ENCODE data around the gene ATXN1.

Gene ATXN1

DNA sequence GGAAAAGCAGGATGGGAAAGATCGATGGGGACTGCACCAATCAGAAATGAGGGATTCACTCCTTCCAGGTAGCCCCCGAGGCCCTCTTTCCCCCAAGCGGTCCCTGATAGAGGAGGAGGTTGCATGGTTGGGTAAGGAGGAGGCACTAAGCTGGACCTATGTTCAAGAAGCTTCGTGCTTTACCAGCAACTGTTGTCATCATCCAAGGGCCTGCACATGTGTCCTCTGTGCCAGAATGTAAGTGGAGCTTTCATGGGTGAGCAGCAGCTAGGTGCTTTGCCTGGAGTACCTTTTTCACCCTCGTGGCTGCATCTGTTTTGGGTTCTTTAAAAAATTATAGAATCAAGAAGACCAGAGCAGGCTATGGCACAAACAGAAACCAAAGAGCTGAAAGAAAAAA is 468.8 kb downstream of the ATXN1 start:
- TF ChIP-seq, protein P1, sequence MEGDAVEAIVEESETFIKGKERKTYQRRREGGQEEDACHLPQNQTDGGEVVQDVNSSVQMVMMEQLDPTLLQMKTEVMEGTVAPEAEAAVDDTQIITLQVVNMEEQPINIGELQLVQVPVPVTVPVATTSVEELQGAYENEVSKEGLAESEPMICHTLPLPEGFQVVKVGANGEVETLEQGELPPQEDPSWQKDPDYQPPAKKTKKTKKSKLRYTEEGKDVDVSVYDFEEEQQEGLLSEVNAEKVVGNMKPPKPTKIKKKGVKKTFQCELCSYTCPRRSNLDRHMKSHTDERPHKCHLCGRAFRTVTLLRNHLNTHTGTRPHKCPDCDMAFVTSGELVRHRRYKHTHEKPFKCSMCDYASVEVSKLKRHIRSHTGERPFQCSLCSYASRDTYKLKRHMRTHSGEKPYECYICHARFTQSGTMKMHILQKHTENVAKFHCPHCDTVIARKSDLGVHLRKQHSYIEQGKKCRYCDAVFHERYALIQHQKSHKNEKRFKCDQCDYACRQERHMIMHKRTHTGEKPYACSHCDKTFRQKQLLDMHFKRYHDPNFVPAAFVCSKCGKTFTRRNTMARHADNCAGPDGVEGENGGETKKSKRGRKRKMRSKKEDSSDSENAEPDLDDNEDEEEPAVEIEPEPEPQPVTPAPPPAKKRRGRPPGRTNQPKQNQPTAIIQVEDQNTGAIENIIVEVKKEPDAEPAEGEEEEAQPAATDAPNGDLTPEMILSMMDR (conservative IDR thresholded peaks at IDR 0.05; ENCODE audit: low read depth, low read length), result no peak
- no peak for DNase-seq (ENCODE audit: low read depth)

DNA sequence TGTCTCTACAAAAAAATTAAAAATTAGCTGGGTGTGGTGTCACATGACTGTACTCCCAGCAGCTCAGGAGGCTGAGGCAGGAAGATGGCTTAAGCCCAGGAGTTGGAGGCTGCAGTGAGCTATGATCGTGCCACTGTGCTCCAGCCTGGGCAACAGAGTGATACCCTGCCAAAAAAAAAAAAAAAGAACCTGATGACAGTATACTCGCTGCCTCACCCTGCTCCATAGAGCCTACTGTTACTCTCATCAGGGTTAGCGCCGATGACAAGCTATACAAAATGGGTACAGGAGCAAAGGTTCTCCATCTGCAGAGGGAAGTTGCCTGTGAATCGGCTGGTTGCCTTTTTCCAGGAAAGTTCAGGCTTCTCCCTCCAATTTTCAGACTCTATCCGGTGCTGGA is 469.5 kb downstream of the ATXN1 start:
- TF ChIP-seq, protein P1 (conservative IDR thresholded peaks at IDR 0.05; ENCODE audit: low read depth, low read length), result no peak
- no peak for DNase-seq (ENCODE audit: low read depth)
- H3K4me3 ChIP-seq (ENCODE audit: low read length), result no peak overlapping the region

More for the DNA sequence above, 468.8 kb downstream of the ATXN1 start:
- no peak overlapping the region for H3K4me3 ChIP-seq (ENCODE audit: low read length)

DNA sequence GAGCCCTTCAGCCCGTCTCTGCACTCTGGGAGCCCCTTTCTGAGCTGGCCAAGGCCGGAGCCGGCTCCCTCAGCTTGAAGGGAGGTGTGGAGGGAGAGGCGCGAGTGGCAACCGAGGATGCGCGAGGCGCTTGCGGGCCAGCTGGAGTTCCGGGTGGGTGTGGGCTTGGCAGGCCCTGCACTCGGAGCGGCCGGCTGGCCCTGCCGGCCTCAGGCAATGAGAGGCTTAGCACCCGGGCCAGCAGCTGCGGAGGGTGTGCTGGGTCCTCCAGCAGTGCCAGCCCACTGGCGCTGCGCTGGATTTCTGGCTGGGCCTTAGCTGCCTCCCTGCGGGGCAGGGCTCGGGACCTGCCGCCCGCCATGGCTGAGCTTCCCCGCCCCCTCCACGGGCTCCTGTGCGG is 473.1 kb downstream of the ATXN1 start:
- no peak overlapping the region for H3K4me3 ChIP-seq (ENCODE audit: low read length)
- TF ChIP-seq, protein P1 (conservative IDR thresholded peaks at IDR 0.05; ENCODE audit: low read depth, low read length), result no peak
- DNase-seq (ENCODE audit: low read depth), result no peak

DNA sequence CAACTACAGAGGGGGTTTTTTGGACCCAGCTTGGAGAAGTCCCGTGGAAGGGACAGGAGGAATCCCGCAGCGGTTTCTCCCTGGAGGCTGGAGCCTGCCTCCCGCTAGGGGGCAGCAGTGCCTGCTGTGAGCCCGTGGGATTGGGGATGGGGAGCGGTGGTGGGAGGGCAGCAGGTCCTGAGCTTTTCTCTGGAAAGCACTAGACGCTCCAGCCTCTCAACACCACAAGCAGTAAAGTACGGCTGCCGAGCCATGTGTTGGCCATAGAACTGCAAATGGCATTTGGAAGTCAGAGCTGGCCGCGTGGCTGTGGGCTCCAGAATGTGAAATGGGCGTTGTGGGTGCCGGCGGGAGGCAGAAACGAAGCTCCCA is 475.1 kb downstream of the ATXN1 start:
- DNase-seq (ENCODE audit: low read depth), result no peak

DNA sequence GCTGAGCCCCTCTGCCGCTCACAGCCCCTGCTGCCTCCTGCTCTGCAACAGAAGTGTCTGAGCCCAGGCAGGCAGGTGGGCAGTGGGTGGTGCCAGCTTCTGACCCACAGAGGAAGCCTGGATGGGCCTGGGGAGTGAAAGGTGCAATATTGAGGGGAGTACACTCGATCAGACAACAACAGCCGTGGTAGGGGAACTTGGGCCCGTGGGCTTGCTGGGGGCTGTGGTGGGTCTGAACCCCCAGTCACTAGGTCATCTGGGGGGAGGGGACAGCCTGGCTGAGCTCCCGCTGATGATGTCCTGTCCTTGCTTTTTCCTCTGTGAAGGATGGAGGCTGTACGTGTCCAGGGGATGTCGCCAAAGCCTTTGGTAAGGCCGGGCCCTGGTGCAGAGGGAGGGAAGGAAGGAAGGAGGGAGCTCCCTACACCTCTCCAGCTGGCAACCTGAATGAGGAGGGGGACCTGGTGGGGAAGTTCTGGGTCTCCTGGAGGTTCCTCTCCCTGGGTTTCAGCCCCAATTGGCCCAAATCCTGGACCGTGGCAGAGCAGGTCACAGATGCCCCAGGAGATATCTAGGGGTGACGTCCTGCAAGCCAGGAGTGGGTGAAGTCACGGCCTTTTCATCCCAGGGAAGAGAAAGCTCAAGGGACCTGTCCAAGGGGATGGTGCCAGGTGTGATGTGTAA is 475.7 kb downstream of the ATXN1 start:
- DNase-seq (ENCODE audit: low read depth), result no peak
- H3K4me3 ChIP-seq (ENCODE audit: low read length), result no peak overlapping the region
- TF ChIP-seq, protein P1 (conservative IDR thresholded peaks at IDR 0.05; ENCODE audit: low read depth, low read length), result no peak

More for the DNA sequence above, 475.1 kb downstream of the ATXN1 start:
- TF ChIP-seq, protein P1 (conservative IDR thresholded peaks at IDR 0.05; ENCODE audit: low read depth, low read length), result peak; percentile 94
- no peak overlapping the region for H3K4me3 ChIP-seq (ENCODE audit: low read length)

DNA sequence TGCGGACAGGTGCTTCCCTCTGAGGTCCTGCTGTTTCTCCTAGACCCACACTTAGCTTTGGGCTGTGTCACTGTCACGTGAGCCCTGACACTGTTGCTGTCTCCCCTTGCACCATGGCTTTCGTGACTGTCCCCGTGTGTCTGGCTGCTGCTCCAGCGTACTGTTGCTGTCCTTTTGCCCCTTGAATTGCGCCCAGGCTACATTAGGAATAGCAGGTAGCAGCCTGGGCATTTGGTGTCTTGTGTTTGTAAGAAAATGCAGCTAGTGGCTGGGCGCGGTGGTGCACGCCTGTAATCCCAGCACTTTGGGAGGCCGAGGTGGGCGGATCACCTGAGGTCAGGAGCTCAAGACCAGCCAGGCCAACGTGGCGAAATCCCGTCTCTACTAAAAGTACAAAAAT is 476.8 kb downstream of the ATXN1 start:
- no peak overlapping the region for H3K4me3 ChIP-seq (ENCODE audit: low read length)
- TF ChIP-seq, protein P1 (conservative IDR thresholded peaks at IDR 0.05; ENCODE audit: low read depth, low read length), result no peak
- DNase-seq (ENCODE audit: low read depth), result no peak

DNA sequence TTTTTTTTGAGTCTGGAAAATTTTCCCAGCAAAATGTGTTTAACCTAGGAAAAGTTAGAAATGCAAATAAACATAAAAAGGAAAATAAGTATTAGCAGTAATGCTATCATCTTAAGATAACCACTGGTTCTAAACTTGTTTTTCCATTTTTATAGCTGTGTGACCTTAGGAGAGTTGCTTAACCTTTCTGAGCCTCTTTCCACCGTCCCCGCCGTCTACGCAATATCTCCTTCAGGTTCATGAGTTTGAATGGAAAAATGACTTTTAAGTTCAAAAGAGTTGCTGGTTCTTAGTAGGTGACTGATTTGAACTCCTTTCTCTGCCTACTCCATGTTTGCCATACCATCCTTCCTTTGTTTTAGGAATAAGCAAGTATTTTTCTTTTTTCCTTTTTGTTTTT is 478.9 kb downstream of the ATXN1 start:
- no peak overlapping the region for H3K4me3 ChIP-seq (ENCODE audit: low read length)
- TF ChIP-seq, protein P1 (conservative IDR thresholded peaks at IDR 0.05; ENCODE audit: low read depth, low read length), result no peak
- no peak for DNase-seq (ENCODE audit: low read depth)
